HepG2 (cell line): ENCODE results near the gene ELP2. TPM values are rescaled to one million over a fixed set of nuclear protein-coding genes. Genes with fewer than 3 reads are reported as not detected.

Experiments used
- ARID3A ChIP-seq: IDR thresholded peaks from 2 replicates; pipeline ENCODE4 v1.6.1; 2012; ENCODE audit warnings: low read depth, low read length, improper control_type of control experiment
- ASH2L ChIP-seq: fragments of 300-600, 200-600 bp; sonication (generic); IDR thresholded peaks from 2 replicates; pipeline ENCODE4 v1.7.0; 2017; ENCODE audit warnings: low read depth, mild to moderate bottlenecking, moderate library complexity, mixed read lengths, low read length; ENCODE audit not compliant: insufficient read length
- ATF4 ChIP-seq, 2 experiments: fragments of 450-650 bp in 1 of 2; sonication (generic) in 1 of 2; formaldehyde crosslinking; IDR thresholded peaks; 2 replicates each; pipeline versions ENCODE4 v1.5.0 to v1.8.0; 2020 to 2022; ENCODE audit warnings: mild to moderate bottlenecking in 1 of 2, missing genetic modification reagents in 1 of 2
- CENPBD1 ChIP-seq: sonication (generic); formaldehyde crosslinking; IDR thresholded peaks from 2 replicates; pipeline ENCODE4 v1.8.0; 2022; ENCODE audit warnings: missing genetic modification reagents, low read depth, mild to moderate bottlenecking, borderline replicate concordance
- DMTF1 ChIP-seq: sonication (generic); formaldehyde crosslinking; IDR thresholded peaks from 2 replicates; pipeline ENCODE4 v1.4.0; 2020; ENCODE audit warnings: mild to moderate bottlenecking, missing genetic modification reagents
- GABPB1 ChIP-seq: IDR thresholded peaks from 2 replicates; pipeline ENCODE4 v1.6.1; 2016; ENCODE audit warnings: mild to moderate bottlenecking, missing genetic modification reagents, moderate library complexity, missing compliant biosample characterization
- HNF4A ChIP-seq: sonication (generic); formaldehyde crosslinking; IDR thresholded peaks from 2 replicates; pipeline ENCODE4 v1.4.0; 2020; ENCODE audit warnings: missing genetic modification reagents
- IKZF5 ChIP-seq: IDR thresholded peaks from 2 replicates; pipeline ENCODE4 v1.6.1; 2018; ENCODE audit warnings: missing genetic modification reagents, mild to moderate bottlenecking, missing compliant biosample characterization
- JARID2 ChIP-seq: sonication (generic); formaldehyde crosslinking; IDR thresholded peaks from 2 replicates; pipeline ENCODE4 v1.8.1; 2023; ENCODE audit warnings: missing genetic modification reagents, inconsistent platforms; ENCODE audit not compliant: insufficient replicate concordance
- POLR2AphosphoS5 ChIP-seq: IDR thresholded peaks from 2 replicates; pipeline ENCODE4 v1.6.1; 2012; ENCODE audit warnings: low read depth, low read length
- SALL1 ChIP-seq: sonication (generic); formaldehyde crosslinking; IDR thresholded peaks from 2 replicates; pipeline ENCODE4 v1.8.0; 2022; ENCODE audit warnings: mild to moderate bottlenecking, missing genetic modification reagents
- SMARCE1 ChIP-seq: fragments of 450-650 bp; IDR thresholded peaks from 2 replicates; pipeline ENCODE4 v1.6.1; 2017; ENCODE audit warnings: borderline replicate concordance
- TBX3 ChIP-seq: fragments of 450-650 bp; IDR thresholded peaks from 2 replicates; pipeline ENCODE4 v1.6.1; 2017; ENCODE audit warnings: antibody characterized with exemption, mild to moderate bottlenecking, inconsistent platforms, borderline replicate concordance
- TOE1 ChIP-seq: sonication (generic); formaldehyde crosslinking; IDR thresholded peaks from 2 replicates; pipeline ENCODE4 v1.4.0; 2020; ENCODE audit warnings: mild to moderate bottlenecking, missing genetic modification reagents
- ZBTB1 ChIP-seq: sonication (generic); formaldehyde crosslinking; IDR thresholded peaks from 2 replicates; pipeline ENCODE4 v1.4.0; 2020; ENCODE audit warnings: missing genetic modification reagents, borderline replicate concordance
- ZFP37 ChIP-seq: sonication (generic); formaldehyde crosslinking; IDR thresholded peaks from 2 replicates; pipeline ENCODE4 v1.4.0; 2020; ENCODE audit warnings: missing genetic modification reagents, borderline replicate concordance
- ZNF225 ChIP-seq: sonication (generic); formaldehyde crosslinking; IDR thresholded peaks from 2 replicates; pipeline ENCODE4 v1.4.0; 2020; ENCODE audit warnings: mild to moderate bottlenecking, missing genetic modification reagents
- ZNF232 ChIP-seq: sonication (generic); formaldehyde crosslinking; IDR thresholded peaks from 2 replicates; pipeline ENCODE4 v1.4.0; 2020; ENCODE audit warnings: missing genetic modification reagents, borderline replicate concordance
- ZNF30 ChIP-seq: sonication (generic); formaldehyde crosslinking; IDR thresholded peaks from 2 replicates; pipeline ENCODE4 v1.5.0; 2020; ENCODE audit warnings: mild to moderate bottlenecking, missing genetic modification reagents
- ZNF432 ChIP-seq: sonication (generic); formaldehyde crosslinking; IDR thresholded peaks from 2 replicates; pipeline ENCODE4 v1.5.0; 2020; ENCODE audit warnings: missing genetic modification reagents, mild to moderate bottlenecking, borderline replicate concordance
- ZNF75D ChIP-seq: sonication (generic); formaldehyde crosslinking; IDR thresholded peaks from 2 replicates; pipeline ENCODE4 v1.8.1; 2023; ENCODE audit warnings: missing genetic modification reagents, mild to moderate bottlenecking, borderline replicate concordance
- ZNF816 ChIP-seq: sonication (generic); formaldehyde crosslinking; IDR thresholded peaks from 2 replicates; pipeline ENCODE4 v1.8.0; 2022; ENCODE audit warnings: missing genetic modification reagents, mild to moderate bottlenecking, borderline replicate concordance
- ZSCAN22 ChIP-seq: sonication (generic); formaldehyde crosslinking; IDR thresholded peaks from 2 replicates; pipeline ENCODE4 v1.4.0; 2020; ENCODE audit warnings: mild to moderate bottlenecking, missing genetic modification reagents
- ZZZ3 ChIP-seq: sonication (generic); formaldehyde crosslinking; IDR thresholded peaks from 2 replicates; pipeline ENCODE4 v1.4.0; 2020; ENCODE audit warnings: missing genetic modification reagents, mild to moderate bottlenecking, borderline replicate concordance
- polyA plus RNA-seq, 8 experiments: library from polyadenylated mRNA; depleted of rRNA in 3 of 8; stranded (reverse) in 7 of 8; unstranded in 1 of 8; fragments of >200 nt; fragmentation: Illumina TruSeq in 4 of 8; extraction: Trizol in 4 of 8; gene quantifications; 2 replicates each; pipeline versions ENCODE4 v1.2.1 to v1.2.3, GENCODE V29; 2011 to 2016; ENCODE audit warnings: low read depth in 4 of 8, missing spikeins in 1 of 8, mixed read lengths in 1 of 8; ENCODE audit not compliant: insufficient read depth in 1 of 8
- total RNA-seq, 5 experiments: library from RNA; depleted of rRNA; stranded (reverse); fragments of >200 nt; fragmentation: Illumina TruSeq; extraction: Trizol; gene quantifications; 2 replicates each; pipeline ENCODE4 v1.2.3, GENCODE V29; 2016; ENCODE audit warnings: low read depth in 1 of 5

ELP2 gene
- total and polyA plus RNA-seq, 2 of the 13 experiments (the other 11 are each of a cell fraction or from before 2014, with no cell fraction given): 98.7 to 100 TPM

GRCh38 chr18:36187193-36187825, 57.6 kb downstream of the ELP2 start, which contains the start of gene MOCOS (continued):
- TF ChIP-seq POLR2AphosphoS5 (peak; percentile 44; the same call in 1 of the 2 replicates), ZSCAN22 (CRISPR knock-in tag) (no peak), ARID3A (no peak), ASH2L (no peak), DMTF1 (CRISPR knock-in tag) (no peak), ZFP37 (CRISPR knock-in tag) (0 out of 2 replicates have a peak, but pooled peaks have one; percentile 30), ZNF432 (CRISPR knock-in tag) (no peak), ZNF75D (no peak), ZNF225 (CRISPR knock-in tag) (no peak), SALL1 (CRISPR knock-in tag) (peak; percentile 53), ZZZ3 (no peak), CENPBD1 (CRISPR knock-in tag) (no peak), ZBTB1 (CRISPR knock-in tag) (no peak), JARID2 (CRISPR knock-in tag) (no peak), TBX3 (no peak), ZNF232 (peak; percentile 26; the same call in 1 of the 2 replicates), TOE1 (no peak), IKZF5 (CRISPR knock-in tag) (no peak; the same call in 1 of the 2 replicates), ZNF816 (peak; percentile 76; the same call in 1 of the 2 replicates), ATF4 (CRISPR knock-in tag; IDR thresholded peaks at IDR 0.05) (0 out of 4 replicates have a peak, but pooled peaks of 1 of the 2 experiments have one; percentile 35), ZNF30 (no peak), SMARCE1 (no peak), HNF4A (CRISPR knock-in tag) (peak; percentile 42; the same call in 1 of the 2 replicates), GABPB1 (CRISPR knock-in tag) (peak; percentile 64; the same call in 1 of the 2 replicates)
